Cardiac fibroblast (primary cell): ENCODE results near the gene INSL3.

Source experiments
- DNase-seq, 2 donors: peaks; one replicate each; pipeline versions ENCODE4 v3.0.0 to v3.0.0-alpha.2; 2010; ENCODE audit warnings: low read depth in 2 of 2
- H3K4me3 ChIP-seq, 2 donors: replicated peaks in 1 of 2; 1 replicate in 1 of 2; 2 replicates in 1 of 2; pipeline ENCODE4 v1.5.1; 2011; ENCODE audit warnings: low read depth in 2 of 2, low read length in 2 of 2, mild to moderate bottlenecking in 2 of 2, moderate library complexity in 1 of 2
- TF ChIP-seq, protein P1 (sequence below): IDR thresholded peaks from one replicate; pipeline ENCODE4 v1.5.1; 2011; ENCODE audit warnings: low read depth, mild to moderate bottlenecking, low read length, inconsistent platforms

The INSL3 gene

GRCh38 chr19:17863520-17864182 is 42.3 kb upstream of the INSL3 start:
- TF ChIP-seq, protein P1, sequence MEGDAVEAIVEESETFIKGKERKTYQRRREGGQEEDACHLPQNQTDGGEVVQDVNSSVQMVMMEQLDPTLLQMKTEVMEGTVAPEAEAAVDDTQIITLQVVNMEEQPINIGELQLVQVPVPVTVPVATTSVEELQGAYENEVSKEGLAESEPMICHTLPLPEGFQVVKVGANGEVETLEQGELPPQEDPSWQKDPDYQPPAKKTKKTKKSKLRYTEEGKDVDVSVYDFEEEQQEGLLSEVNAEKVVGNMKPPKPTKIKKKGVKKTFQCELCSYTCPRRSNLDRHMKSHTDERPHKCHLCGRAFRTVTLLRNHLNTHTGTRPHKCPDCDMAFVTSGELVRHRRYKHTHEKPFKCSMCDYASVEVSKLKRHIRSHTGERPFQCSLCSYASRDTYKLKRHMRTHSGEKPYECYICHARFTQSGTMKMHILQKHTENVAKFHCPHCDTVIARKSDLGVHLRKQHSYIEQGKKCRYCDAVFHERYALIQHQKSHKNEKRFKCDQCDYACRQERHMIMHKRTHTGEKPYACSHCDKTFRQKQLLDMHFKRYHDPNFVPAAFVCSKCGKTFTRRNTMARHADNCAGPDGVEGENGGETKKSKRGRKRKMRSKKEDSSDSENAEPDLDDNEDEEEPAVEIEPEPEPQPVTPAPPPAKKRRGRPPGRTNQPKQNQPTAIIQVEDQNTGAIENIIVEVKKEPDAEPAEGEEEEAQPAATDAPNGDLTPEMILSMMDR: no peak
- no peak for DNase-seq
- no peak overlapping the region for H3K4me3 ChIP-seq

- TF ChIP-seq, protein P1: no peak
- H3K4me3 ChIP-seq: no peak overlapping the region
- no peak for DNase-seq
Observed at GRCh38 chr19:17862711-17863519, 41.6 kb upstream of the INSL3 start.

DNA sequence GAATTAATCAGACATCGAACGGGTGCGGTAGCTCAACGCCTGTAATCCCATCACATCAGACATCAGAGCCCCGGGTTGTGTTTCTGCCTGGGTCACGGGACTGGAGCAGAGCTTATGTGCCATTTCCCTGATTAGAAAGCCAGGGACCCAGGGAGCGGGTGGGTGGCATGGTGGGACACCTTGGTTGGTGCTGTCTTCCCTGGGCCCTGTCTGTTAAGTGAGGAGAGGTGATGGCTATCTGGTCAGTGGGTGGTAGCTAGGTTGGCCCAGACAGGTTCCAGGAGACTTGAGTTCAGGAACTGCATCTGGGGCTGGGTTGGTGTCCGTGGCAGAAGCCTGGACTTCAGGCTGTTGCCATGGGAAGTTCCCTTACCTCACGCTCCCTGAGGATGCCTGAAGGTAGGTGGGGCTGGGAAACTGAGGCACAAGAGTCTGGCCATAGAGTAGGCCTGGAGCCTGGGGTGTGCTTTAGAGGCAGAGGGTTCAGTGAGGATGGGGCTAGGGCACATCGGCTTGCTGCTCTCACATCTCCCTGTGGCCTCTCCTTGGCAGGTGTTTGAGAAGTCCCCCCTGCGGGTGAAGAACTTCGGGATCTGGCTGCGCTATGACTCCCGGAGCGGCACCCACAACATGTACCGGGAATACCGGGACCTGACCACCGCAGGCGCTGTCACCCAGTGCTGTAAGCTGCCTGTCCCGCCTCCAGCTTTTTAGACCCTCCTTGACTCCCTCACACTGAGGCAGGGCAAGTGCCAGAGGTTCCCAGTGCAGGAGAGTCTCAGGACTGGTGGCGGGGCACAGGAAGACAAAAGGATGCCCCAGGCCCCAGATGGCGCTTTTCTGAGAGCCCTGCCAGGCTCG is 40.5 kb upstream of the INSL3 start:
- no peak for DNase-seq
- TF ChIP-seq, protein P1: no peak
- H3K4me3 ChIP-seq: peak overlapping the region; percentile 78 to 99

GRCh38 chr19:17860993-17861360 is 39.7 kb upstream of the INSL3 start:
- TF ChIP-seq, protein P1: no peak
- DNase-seq: no peak
- peak overlapping the region; percentile 78 to 99 for H3K4me3 ChIP-seq

DNA sequence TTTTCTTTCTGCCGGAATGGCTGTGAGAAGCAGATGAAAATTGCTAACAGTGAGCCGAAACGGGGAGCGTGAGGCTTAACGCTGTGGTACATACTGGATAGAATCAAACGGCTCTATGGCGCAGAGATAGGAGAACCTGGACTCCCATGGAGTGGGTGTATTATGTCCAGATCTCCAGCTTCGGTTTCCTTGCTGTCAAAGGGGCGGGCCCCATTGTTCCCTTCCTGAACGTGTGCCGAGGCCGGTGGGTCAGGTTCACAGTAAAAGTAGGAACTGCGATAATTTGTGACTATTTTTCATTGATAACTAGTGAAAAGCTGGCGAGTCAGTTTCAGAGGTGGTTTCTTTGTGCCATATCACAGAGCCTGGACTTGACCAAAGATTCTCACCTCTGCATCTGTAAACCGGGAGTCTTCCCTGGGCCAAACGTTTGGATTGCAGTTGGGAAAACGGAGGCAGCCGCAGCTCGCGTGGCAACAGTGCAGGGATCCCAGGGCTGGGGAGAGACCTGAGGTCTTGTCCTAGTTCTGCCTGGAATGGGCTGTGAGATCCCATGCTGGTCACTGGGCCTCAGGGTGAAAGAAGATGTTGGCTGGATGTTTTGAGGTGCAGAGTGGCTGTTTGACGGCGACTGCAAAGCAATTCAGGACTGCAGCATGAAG is 39.1 kb upstream of the INSL3 start:
- no peak for DNase-seq
- peak overlapping the region; percentile 78 to 99 for H3K4me3 ChIP-seq
- TF ChIP-seq, protein P1: no peak
